ENCODE measurements around the gene SCO1.

SCO1 gene

GRCh38 chr17:10697092-10698081 is at the start of gene SCO1, which contains the start of gene ADPRM:
SCO1 (minus strand) TSS chr17:10697533; CDS start chr17:10697507, 26 bp downstream.
ADPRM (plus strand) TSS chr17:10697594; CDS start chr17:10704927, 7,333 bp downstream.
- peak; percentile 91 for DNase-seq (ENCODE audit: low read depth)
- TF ChIP-seq, protein P1, sequence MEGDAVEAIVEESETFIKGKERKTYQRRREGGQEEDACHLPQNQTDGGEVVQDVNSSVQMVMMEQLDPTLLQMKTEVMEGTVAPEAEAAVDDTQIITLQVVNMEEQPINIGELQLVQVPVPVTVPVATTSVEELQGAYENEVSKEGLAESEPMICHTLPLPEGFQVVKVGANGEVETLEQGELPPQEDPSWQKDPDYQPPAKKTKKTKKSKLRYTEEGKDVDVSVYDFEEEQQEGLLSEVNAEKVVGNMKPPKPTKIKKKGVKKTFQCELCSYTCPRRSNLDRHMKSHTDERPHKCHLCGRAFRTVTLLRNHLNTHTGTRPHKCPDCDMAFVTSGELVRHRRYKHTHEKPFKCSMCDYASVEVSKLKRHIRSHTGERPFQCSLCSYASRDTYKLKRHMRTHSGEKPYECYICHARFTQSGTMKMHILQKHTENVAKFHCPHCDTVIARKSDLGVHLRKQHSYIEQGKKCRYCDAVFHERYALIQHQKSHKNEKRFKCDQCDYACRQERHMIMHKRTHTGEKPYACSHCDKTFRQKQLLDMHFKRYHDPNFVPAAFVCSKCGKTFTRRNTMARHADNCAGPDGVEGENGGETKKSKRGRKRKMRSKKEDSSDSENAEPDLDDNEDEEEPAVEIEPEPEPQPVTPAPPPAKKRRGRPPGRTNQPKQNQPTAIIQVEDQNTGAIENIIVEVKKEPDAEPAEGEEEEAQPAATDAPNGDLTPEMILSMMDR (conservative IDR thresholded peaks at IDR 0.05; ENCODE audit: low read length): peak; percentile 57
- peak within 1 kb of the TSS; percentile 94 for H3K4me3 ChIP-seq (ENCODE audit: low read length)

GRCh38 chr17:10745231-10745630 is 47.9 kb upstream of the SCO1 start:
- TF ChIP-seq, protein P1 (conservative IDR thresholded peaks at IDR 0.05; ENCODE audit: low read length): no peak
- DNase-seq (ENCODE audit: low read depth): peak; percentile 65
- no peak overlapping the region for H3K4me3 ChIP-seq (ENCODE audit: low read length)

- H3K4me3 ChIP-seq (ENCODE audit: low read length): no peak overlapping the region
- TF ChIP-seq, protein P1 (conservative IDR thresholded peaks at IDR 0.05; ENCODE audit: low read length): no peak
- no peak for DNase-seq (ENCODE audit: low read depth)
Observed at GRCh38 chr17:10744501-10745000, 47.2 kb upstream of the SCO1 start.

- TF ChIP-seq, protein P1 (conservative IDR thresholded peaks at IDR 0.05; ENCODE audit: low read length): no peak
- H3K4me3 ChIP-seq (ENCODE audit: low read length): no peak overlapping the region
- peak; percentile 70 for DNase-seq (ENCODE audit: low read depth)
Observed at GRCh38 chr17:10743316-10744009, 46.1 kb upstream of the SCO1 start.

- H3K4me3 ChIP-seq (ENCODE audit: low read length): no peak overlapping the region
- TF ChIP-seq, protein P1 (conservative IDR thresholded peaks at IDR 0.05; ENCODE audit: low read length): no peak
- no peak for DNase-seq (ENCODE audit: low read depth)
Observed at GRCh38 chr17:10742431-10742830, 45.1 kb upstream of the SCO1 start.

DNA sequence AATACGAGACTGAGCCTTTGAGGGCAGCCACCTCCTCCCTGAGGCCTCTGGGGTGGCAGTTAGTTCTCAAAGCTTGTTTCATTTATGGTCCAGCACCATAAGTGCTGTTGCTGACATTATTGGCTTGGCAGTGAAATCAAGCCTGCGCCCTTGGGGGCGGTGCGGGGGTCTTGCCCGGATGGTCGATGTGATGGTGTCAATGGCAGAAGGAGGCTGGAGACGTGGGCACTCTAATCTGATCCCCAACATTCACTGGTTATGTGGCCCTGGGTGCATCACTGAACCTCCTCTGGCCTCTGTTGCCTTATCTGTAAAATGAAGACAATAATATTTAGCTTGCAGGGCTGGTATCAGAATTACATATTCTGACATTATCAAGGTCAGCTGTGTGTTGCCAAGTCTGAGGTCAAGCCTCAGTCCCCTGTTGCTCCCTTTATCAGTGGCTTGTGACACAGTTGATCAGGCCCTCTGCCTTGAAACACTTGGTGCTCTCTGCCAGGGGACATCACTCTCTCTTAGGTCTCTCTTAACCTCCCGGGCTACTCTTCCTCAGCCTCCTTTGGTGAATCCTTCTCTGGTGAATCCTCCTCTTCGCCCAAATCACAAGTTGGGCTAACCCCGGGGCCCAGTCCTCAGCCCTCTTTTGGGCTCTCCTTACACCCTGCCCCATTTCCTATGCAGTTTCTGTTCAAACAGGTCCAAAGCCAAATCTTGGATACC is 44.2 kb upstream of the SCO1 start:
- TF ChIP-seq, protein P1 (conservative IDR thresholded peaks at IDR 0.05; ENCODE audit: low read length): no peak
- no peak for DNase-seq (ENCODE audit: low read depth)
- H3K4me3 ChIP-seq (ENCODE audit: low read length): no peak overlapping the region

All from AG10803 (cell line).